ENCODE data around the gene AP3S2. TPM values are rescaled to one million over a fixed set of nuclear protein-coding genes. Genes with fewer than 3 reads are reported as not detected.
"Not testable (repeated sequence)": the region's sequence is repeated elsewhere in the genome, so short reads cannot be mapped to it uniquely, and the experiment has no call there.

The AP3S2 gene
- total RNA-seq, 1 donor from 2014 or later: 16.0 TPM

- Histone ChIP-seq H3K4me1 (no peaks in the 10 kb centered on the region), H3K9me3 (no peaks in the 10 kb centered on the region), H3K36me3 (peaks cover 29 to 54% of the 10 kb centered on the region in 2 donors), H3K4me3 (no peak overlapping the region), H3K27me3 (no peaks in the 10 kb centered on the region), H3K27ac (no peak overlapping the region)
- DNase-seq (ENCODE audit: low spot score in 2 of 2): peak; percentile 19 to 90
- intact Hi-C loops (cut with DNase I): loop anchor here (1.0 kb wide), 1 partner anchor 115 kb away; no protein-coding TSS in a partner anchor
- TF ChIP-seq, protein P1, sequence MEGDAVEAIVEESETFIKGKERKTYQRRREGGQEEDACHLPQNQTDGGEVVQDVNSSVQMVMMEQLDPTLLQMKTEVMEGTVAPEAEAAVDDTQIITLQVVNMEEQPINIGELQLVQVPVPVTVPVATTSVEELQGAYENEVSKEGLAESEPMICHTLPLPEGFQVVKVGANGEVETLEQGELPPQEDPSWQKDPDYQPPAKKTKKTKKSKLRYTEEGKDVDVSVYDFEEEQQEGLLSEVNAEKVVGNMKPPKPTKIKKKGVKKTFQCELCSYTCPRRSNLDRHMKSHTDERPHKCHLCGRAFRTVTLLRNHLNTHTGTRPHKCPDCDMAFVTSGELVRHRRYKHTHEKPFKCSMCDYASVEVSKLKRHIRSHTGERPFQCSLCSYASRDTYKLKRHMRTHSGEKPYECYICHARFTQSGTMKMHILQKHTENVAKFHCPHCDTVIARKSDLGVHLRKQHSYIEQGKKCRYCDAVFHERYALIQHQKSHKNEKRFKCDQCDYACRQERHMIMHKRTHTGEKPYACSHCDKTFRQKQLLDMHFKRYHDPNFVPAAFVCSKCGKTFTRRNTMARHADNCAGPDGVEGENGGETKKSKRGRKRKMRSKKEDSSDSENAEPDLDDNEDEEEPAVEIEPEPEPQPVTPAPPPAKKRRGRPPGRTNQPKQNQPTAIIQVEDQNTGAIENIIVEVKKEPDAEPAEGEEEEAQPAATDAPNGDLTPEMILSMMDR (IDR thresholded peaks at IDR 0.05): peak; percentile 84 to 95 (median 89)
Observed at GRCh38 chr15:89874926-89875564, 18.7 kb downstream of the AP3S2 start.

- no peak overlapping the region for H3K27ac ChIP-seq
- H3K27me3 ChIP-seq: no peaks in the 10 kb centered on the region
- TF ChIP-seq, protein P1 (IDR thresholded peaks at IDR 0.05): no peak
- H3K36me3 ChIP-seq: peaks cover 24 to 33% of the 10 kb centered on the region in 2 donors
- H3K9me3 ChIP-seq: no peaks in the 10 kb centered on the region
- no peaks in the 10 kb centered on the region for H3K4me1 ChIP-seq
- H3K4me3 ChIP-seq: no peak overlapping the region
- intact Hi-C loops (cut with DNase I): no loop called here
- DNase-seq (ENCODE audit: low spot score in 2 of 2): no peak
Observed at GRCh38 chr15:89870688-89871288, 23.0 kb downstream of the AP3S2 start.

DNA sequence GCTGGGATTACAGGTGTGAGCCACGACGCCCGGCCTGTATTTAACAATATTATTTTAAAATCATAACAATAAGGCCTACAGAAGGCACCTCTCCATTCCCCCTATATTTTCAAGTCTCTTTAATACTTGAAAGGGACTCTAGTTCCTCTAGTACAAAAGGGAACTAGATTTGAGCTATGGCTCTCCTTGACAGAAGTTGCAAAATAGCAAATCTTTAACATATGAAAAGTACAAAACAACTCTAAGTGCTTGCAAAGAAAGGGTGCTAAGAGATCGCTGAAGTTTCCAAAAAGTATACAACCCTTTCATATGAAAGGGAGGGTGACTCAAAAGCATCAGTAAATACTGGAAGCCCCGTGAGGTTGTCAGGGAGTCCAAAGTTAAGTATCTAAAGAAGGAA, 23.8 kb downstream of the AP3S2 start:
- Histone ChIP-seq H3K36me3 (peaks cover 29 to 30% of the 10 kb centered on the region in 2 donors), H3K4me1 (no peaks in the 10 kb centered on the region), H3K9me3 (no peaks in the 10 kb centered on the region), H3K4me3 (no peak overlapping the region), H3K27ac (no peak overlapping the region), H3K27me3 (no peaks in the 10 kb centered on the region)
- no peak for DNase-seq (ENCODE audit: low spot score in 2 of 2)
- TF ChIP-seq, protein P1 (IDR thresholded peaks at IDR 0.05): no peak
- intact Hi-C loops (cut with DNase I): no loop called here

GRCh38 chr15:89869490-89869889, 24.3 kb downstream of the AP3S2 start:
- intact Hi-C loops (cut with DNase I): not testable (repeated sequence)
- H3K36me3 ChIP-seq: peaks cover 29 to 32% of the 10 kb centered on the region in 2 donors

DNA sequence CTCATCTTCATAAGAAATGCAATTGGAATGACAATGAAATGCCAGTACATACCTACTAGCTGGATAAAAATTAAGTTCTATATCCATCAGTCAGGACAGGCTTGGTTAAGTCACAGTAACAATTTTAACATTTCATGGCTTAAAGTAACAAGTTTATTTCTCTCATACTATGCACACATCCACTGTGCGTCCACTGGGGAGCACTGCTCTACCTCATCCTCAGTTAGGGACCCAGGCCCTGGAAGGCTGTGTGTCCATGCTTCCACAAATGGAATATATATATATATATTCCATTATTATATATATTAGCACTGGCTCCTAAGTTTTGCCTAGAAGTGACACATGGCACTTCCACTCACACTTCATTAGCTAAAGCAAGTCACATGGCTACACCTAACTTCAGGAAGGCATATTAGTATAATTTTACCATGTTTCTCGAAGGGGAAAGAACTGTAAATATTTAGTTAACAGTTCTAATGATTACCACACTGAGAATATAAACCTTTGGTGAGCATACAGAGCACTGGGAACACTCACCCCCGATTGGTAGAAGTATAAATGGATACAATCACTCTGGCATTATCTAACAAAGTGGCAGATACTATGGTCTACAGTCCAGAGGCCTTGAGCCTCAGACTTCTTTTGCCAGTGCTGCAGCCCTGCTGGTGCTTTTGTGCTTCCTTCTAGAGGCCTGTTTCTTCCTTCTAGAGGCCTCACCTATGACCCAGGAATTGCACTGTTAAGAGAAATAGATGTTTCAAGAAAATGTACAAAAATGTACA, 28.6 kb downstream of the AP3S2 start:
- peaks cover 25 to 28% of the 10 kb centered on the region in 2 donors for H3K36me3 ChIP-seq
- H3K27me3 ChIP-seq: no peaks in the 10 kb centered on the region
- no peaks in the 10 kb centered on the region for H3K9me3 ChIP-seq
- H3K4me3 ChIP-seq: no peak overlapping the region
- no peak overlapping the region for H3K27ac ChIP-seq
- TF ChIP-seq, protein P1 (IDR thresholded peaks at IDR 0.05): no peak
- no peak for DNase-seq (ENCODE audit: low spot score in 2 of 2)
- intact Hi-C loops (cut with DNase I): no loop called here
- H3K4me1 ChIP-seq: no peaks in the 10 kb centered on the region

More at GRCh38 chr15:89869490-89869889, 24.3 kb downstream of the AP3S2 start:
- H3K4me1 ChIP-seq; H3K4me3 ChIP-seq; H3K27ac ChIP-seq; DNase-seq (ENCODE audit: low spot score in 2 of 2); H3K27me3 ChIP-seq; H3K9me3 ChIP-seq: not testable (repeated sequence)

DNA sequence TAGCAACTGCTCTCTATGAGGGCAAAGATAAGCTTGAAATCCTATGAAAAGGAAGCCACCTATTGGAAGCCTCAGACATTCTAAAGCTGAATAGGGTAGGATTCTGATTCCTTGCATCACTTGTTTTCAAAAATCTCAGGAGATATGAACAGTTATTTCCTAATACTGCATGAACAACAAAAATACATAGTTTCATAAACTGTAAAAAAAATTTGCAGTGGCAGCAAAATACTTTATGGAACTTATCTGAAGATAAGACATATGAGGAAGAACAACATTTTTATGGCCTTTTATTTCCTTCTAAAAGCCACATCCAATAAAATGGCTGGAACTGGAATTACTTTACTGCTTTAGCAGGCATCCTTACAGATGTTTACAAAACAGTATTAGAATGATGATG, 29.9 kb downstream of the AP3S2 start:
- TF ChIP-seq, protein P1 (IDR thresholded peaks at IDR 0.05): no peak
- Histone ChIP-seq H3K4me1 (no peaks in the 10 kb centered on the region), H3K36me3 (peaks cover 23 to 26% of the 10 kb centered on the region in 2 donors), H3K27me3 (no peaks in the 10 kb centered on the region), H3K9me3 (no peaks in the 10 kb centered on the region), H3K27ac (no peak overlapping the region), H3K4me3 (no peak overlapping the region)
- no peak for DNase-seq (ENCODE audit: low spot score in 2 of 2)
- intact Hi-C loops (cut with DNase I): no loop called here
